ENCODE results near the gene MXRA7.

MXRA7 gene

DNA sequence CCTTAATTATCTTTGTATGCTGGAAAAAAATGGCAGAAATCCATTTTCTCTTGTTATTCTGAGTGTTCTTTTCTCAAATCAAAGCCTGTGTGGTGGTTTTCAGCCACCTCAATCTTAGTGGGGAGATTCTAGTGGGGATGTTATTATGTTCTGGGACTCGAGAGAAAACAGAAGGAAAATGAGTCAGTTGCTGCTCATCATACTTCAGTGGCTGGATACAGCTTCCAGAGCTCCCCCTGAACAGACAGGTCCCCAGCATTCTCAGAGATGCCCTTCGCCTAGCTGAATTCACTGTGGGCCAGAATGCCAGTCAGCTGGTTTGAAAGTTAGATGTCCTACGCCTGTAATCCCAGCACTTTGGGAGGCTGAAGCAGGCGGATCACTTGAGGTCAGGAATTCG, 75.7 kb downstream of the MXRA7 start:
- H3K4me3 ChIP-seq (ENCODE audit: low read depth, low read length), result no peak overlapping the region
- no peak for DNase-seq
- H3K27ac ChIP-seq, result no peak overlapping the region
- H3K9me3 ChIP-seq (ENCODE audit: severe bottlenecking), result no peaks in the 10 kb centered on the region
- TF ChIP-seq, protein P1, sequence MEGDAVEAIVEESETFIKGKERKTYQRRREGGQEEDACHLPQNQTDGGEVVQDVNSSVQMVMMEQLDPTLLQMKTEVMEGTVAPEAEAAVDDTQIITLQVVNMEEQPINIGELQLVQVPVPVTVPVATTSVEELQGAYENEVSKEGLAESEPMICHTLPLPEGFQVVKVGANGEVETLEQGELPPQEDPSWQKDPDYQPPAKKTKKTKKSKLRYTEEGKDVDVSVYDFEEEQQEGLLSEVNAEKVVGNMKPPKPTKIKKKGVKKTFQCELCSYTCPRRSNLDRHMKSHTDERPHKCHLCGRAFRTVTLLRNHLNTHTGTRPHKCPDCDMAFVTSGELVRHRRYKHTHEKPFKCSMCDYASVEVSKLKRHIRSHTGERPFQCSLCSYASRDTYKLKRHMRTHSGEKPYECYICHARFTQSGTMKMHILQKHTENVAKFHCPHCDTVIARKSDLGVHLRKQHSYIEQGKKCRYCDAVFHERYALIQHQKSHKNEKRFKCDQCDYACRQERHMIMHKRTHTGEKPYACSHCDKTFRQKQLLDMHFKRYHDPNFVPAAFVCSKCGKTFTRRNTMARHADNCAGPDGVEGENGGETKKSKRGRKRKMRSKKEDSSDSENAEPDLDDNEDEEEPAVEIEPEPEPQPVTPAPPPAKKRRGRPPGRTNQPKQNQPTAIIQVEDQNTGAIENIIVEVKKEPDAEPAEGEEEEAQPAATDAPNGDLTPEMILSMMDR (IDR thresholded peaks at IDR 0.05; ENCODE audit: low read depth, low read length), result no peak
- no peaks in the 10 kb centered on the region for H3K36me3 ChIP-seq
- H3K27me3 ChIP-seq (ENCODE audit: insufficient read depth, low read depth, severe bottlenecking), result no peaks in the 10 kb centered on the region

DNA sequence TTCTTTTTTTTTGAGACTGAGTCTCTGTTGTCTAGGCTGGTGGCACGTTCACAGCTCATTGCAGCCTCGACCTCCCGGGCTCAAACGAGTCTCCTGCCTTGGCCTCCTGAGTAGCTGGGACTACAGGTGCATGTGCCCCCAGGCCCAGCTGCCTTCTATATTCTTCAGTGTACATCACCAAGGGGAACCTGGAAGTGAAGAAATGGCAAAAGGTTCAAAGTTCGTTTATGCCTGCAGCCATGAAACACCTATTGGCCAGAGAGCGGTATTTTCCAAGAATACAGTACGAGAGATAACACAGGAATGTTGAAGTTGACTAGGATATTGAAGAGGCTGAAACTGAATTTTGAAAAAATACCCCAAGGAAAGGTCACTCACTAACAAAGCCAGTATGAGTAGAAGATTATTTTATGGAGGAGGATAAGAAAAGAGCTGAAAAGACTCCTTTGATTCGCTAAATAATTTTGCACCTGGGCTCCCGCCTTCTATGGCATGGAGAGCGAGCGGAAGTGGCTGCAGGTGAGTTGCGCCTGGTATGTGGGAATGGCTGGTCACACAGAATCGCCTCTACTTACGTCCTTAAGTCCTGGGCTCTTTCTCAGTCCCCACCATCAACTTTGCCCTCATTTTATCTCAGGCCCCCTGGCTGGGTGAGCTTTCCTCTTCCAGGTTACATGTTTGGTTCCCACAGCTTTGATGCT, 77.0 kb downstream of the MXRA7 start:
- Histone ChIP-seq H3K4me3 (ENCODE audit: low read depth, low read length) (no peak overlapping the region), H3K36me3 (no peaks in the 10 kb centered on the region), H3K27ac (no peak overlapping the region), H3K9me3 (ENCODE audit: severe bottlenecking) (no peaks in the 10 kb centered on the region), H3K27me3 (ENCODE audit: insufficient read depth, low read depth, severe bottlenecking) (no peaks in the 10 kb centered on the region)
- TF ChIP-seq, protein P1 (IDR thresholded peaks at IDR 0.05; ENCODE audit: low read depth, low read length), result no peak
- DNase-seq, result no peak

DNA sequence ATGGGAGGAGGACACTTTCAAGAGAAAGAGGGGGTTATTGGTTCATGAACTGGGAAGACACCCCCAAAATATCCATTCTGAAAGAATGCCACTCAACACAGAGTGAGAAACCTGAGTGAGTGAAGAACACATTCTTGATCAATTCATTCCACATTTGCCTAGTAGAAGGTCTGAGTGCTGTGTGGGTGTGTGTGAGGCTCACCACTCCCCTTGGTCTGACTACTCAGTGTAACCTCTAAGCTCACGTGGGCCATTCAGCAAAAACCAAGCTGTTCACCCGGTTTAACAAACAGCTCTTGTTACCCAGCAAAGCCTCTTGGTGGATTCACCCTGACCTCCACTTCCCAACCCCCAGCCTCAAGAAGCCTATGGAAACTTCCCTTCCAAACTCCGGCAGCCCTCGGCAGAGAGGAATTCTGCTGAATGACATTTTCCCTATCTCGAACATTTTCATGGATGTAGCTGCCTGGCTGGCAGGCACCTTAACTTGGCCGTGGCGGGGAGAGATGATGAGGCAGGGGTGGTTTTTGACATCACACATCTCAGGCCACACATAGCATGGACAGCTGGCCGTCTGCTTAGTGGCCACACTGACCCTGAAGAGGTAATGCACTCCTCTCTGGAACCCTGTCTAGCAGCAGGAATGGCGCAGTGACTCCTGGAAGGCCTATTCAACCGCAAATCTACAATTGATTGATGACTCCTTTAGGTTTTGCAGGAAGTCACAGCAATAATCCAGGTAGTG, 78.8 kb downstream of the MXRA7 start:
- Histone ChIP-seq H3K9me3 (ENCODE audit: severe bottlenecking) (no peaks in the 10 kb centered on the region), H3K36me3 (no peaks in the 10 kb centered on the region), H3K27me3 (ENCODE audit: insufficient read depth, low read depth, severe bottlenecking) (no peaks in the 10 kb centered on the region), H3K4me3 (ENCODE audit: low read depth, low read length) (peak overlapping the region; percentile 5), H3K27ac (peak overlapping the region; percentile 76)
- TF ChIP-seq, protein P1 (IDR thresholded peaks at IDR 0.05; ENCODE audit: low read depth, low read length), result no peak
- peak; percentile 90 for DNase-seq

DNA sequence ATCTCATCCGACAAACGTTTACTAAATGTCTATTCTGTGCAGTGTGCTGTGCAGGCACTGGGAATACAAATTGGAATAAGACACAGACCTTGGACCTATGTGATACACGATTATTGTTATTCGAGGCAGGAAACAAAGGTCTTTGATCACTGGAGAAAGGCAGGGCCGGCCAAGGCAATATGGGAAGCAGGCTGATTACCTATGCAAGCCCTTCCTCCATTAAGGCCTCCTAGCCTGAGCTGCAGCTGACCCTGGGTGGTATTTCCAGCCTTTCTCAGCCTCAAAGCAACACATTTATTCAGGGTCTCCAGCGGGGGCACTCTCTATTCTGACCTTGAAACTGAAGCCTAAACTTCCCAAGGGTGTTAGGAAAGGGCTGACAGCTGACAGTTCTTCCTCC, 80.6 kb downstream of the MXRA7 start:
- Histone ChIP-seq H3K27me3 (ENCODE audit: insufficient read depth, low read depth, severe bottlenecking) (no peaks in the 10 kb centered on the region), H3K9me3 (ENCODE audit: severe bottlenecking) (no peaks in the 10 kb centered on the region), H3K4me3 (ENCODE audit: low read depth, low read length) (no peak overlapping the region), H3K36me3 (no peaks in the 10 kb centered on the region), H3K27ac (no peak overlapping the region)
- TF ChIP-seq, protein P1 (IDR thresholded peaks at IDR 0.05; ENCODE audit: low read depth, low read length), result no peak
- DNase-seq, result no peak

All from WERI-Rb-1 (cell line).